Measurements from ENCODE around the gene USP15. TPM values are rescaled to one million over a fixed set of nuclear protein-coding genes. Genes with fewer than 3 reads are reported as not detected.

Gene USP15
- total RNA-seq, 1 experiment from 2014 or later, result 42.9 TPM

GRCh38 chr12:62372825-62373224, 112.6 kb downstream of the USP15 start:
- H3K9me3 Mint-ChIP-seq (ENCODE audit: unreplicated experiment), result no peaks in the 10 kb centered on the region
- Histone ChIP-seq H3K36me3 (ENCODE audit: control insufficient read depth, insufficient read depth, low read length) (no peaks in the 10 kb centered on the region), H3K4me3 (ENCODE audit: low read depth, low read length) (no peak overlapping the region), H3K4me1 (peaks cover 4% of the 10 kb centered on the region; the same call in 1 of the 2 replicates), H3K27me3 (replicated peaks; ENCODE audit: control insufficient read depth, insufficient read depth, low read length) (no peaks in the 10 kb centered on the region), H3K9me3 (no peaks in the 10 kb centered on the region)
- no peak for TF ChIP-seq CTCF (IDR thresholded peaks at IDR 0.05; ENCODE audit: insufficient read depth in 1 of 2, low read depth in 1 of 2, low read length in 1 of 2, severe bottlenecking in 1 of 2, unreplicated experiment in 1 of 2)
- intact Hi-C loops (cut with micrococcal nuclease; ENCODE audit: unreplicated experiment), result no loop called here
- ChIA-PET POLR2A (no interaction called here), CTCF (no interaction called here)
- H3K36me3 Mint-ChIP-seq (ENCODE audit: insufficient read depth, unreplicated experiment), result peaks cover 4% of the 10 kb centered on the region
- no peak overlapping the region for H3K4me3 Mint-ChIP-seq (ENCODE audit: unreplicated experiment)
- H3K4me1 Mint-ChIP-seq (ENCODE audit: low read depth, unreplicated experiment), result peaks cover 10% of the 10 kb centered on the region
- no peak overlapping the region for H3K27ac Mint-ChIP-seq (ENCODE audit: unreplicated experiment)
- H3K27me3 Mint-ChIP-seq (ENCODE audit: insufficient read depth, unreplicated experiment), result no peaks in the 10 kb centered on the region
- no peak for DNase-seq
- no TSS peak for BruUV-seq (replicated peaks)

GRCh38 chr12:62375603-62376002, 115.4 kb downstream of the USP15 start:
- no peak for TF ChIP-seq CTCF (IDR thresholded peaks at IDR 0.05; ENCODE audit: insufficient read depth in 1 of 2, low read depth in 1 of 2, low read length in 1 of 2, severe bottlenecking in 1 of 2, unreplicated experiment in 1 of 2)
- H3K4me3 Mint-ChIP-seq (ENCODE audit: unreplicated experiment), result no peak overlapping the region
- ChIA-PET POLR2A (no interaction called here), CTCF (no interaction called here)
- DNase-seq, result no peak
- H3K9me3 Mint-ChIP-seq (ENCODE audit: unreplicated experiment), result no peaks in the 10 kb centered on the region
- H3K36me3 Mint-ChIP-seq (ENCODE audit: insufficient read depth, unreplicated experiment), result no peaks in the 10 kb centered on the region
- H3K9me3 ChIP-seq, result no peaks in the 10 kb centered on the region
- peaks cover 7% of the 10 kb centered on the region for H3K4me1 Mint-ChIP-seq (ENCODE audit: low read depth, unreplicated experiment)
- no peaks in the 10 kb centered on the region for H3K4me1 ChIP-seq
- no peak overlapping the region for H3K27ac Mint-ChIP-seq (ENCODE audit: unreplicated experiment)
- no TSS peak for BruUV-seq (replicated peaks)
- no peak overlapping the region for H3K4me3 ChIP-seq (ENCODE audit: low read depth, low read length)
- H3K36me3 ChIP-seq (ENCODE audit: control insufficient read depth, insufficient read depth, low read length), result no peaks in the 10 kb centered on the region
- H3K27me3 ChIP-seq (replicated peaks; ENCODE audit: control insufficient read depth, insufficient read depth, low read length), result no peaks in the 10 kb centered on the region
- no peaks in the 10 kb centered on the region for H3K27me3 Mint-ChIP-seq (ENCODE audit: insufficient read depth, unreplicated experiment)
- intact Hi-C loops (cut with micrococcal nuclease; ENCODE audit: unreplicated experiment), result no loop called here

- Mint-ChIP-seq H3K9me3 (ENCODE audit: unreplicated experiment) (no peaks in the 10 kb centered on the region), H3K4me3 (ENCODE audit: unreplicated experiment) (no peak overlapping the region), H3K36me3 (ENCODE audit: insufficient read depth, unreplicated experiment) (no peaks in the 10 kb centered on the region), H3K27me3 (ENCODE audit: insufficient read depth, unreplicated experiment) (no peaks in the 10 kb centered on the region), H3K27ac (ENCODE audit: unreplicated experiment) (no peak overlapping the region), H3K4me1 (ENCODE audit: low read depth, unreplicated experiment) (peaks cover 7% of the 10 kb centered on the region)
- H3K4me3 ChIP-seq (ENCODE audit: low read depth, low read length), result no peak overlapping the region
- CTCF ChIA-PET, result no interaction called here
- no peaks in the 10 kb centered on the region for H3K9me3 ChIP-seq
- H3K36me3 ChIP-seq (ENCODE audit: control insufficient read depth, insufficient read depth, low read length), result no peaks in the 10 kb centered on the region
- no peaks in the 10 kb centered on the region for H3K27me3 ChIP-seq (replicated peaks; ENCODE audit: control insufficient read depth, insufficient read depth, low read length)
- intact Hi-C loops (cut with micrococcal nuclease; ENCODE audit: unreplicated experiment), result no loop called here
- POLR2A ChIA-PET, result no interaction called here
- TF ChIP-seq CTCF (IDR thresholded peaks at IDR 0.05; ENCODE audit: insufficient read depth in 1 of 2, low read depth in 1 of 2, low read length in 1 of 2, severe bottlenecking in 1 of 2, unreplicated experiment in 1 of 2), result no peak
- no peaks in the 10 kb centered on the region for H3K4me1 ChIP-seq
- no peak for DNase-seq
- no TSS peak for BruUV-seq (replicated peaks)
These were observed 119.0 kb downstream of the USP15 start for GRCh38 chr12:62379026-62379722.

Measured in Caco-2 (cell line).